HG03139 (cell line): ENCODE measurements around the gene CPED1.
"Not testable (repeated sequence)": the region's sequence is repeated elsewhere in the genome, so short reads cannot be mapped to it uniquely, and the experiment has no call there.

Experiments used
- ATAC-seq: cut with Tn5 transposase; IDR thresholded peaks from one replicate; pipeline ENCODE4 v1.9.1; 2021; ENCODE audit not compliant: unreplicated experiment

CPED1 gene

GRCh38 chr7:121212036-121212435 lies 223.5 kb downstream of the CPED1 start:
- ATAC-seq = no peak

GRCh38 chr7:121214657-121215056 lies 226.1 kb downstream of the CPED1 start:
- ATAC-seq = no peak

- no peak for ATAC-seq
These were observed 230.5 kb downstream of the CPED1 start for GRCh38 chr7:121219026-121219425.

- ATAC-seq = not testable (repeated sequence)
These were observed 232.6 kb downstream of the CPED1 start for GRCh38 chr7:121221108-121221507.

- ATAC-seq = no peak
These were observed 240.3 kb downstream of the CPED1 start for GRCh38 chr7:121228779-121229178.

- no peak for ATAC-seq
These were observed 246.7 kb downstream of the CPED1 start for GRCh38 chr7:121235201-121235600.

GRCh38 chr7:121237601-121238000 lies 249.1 kb downstream of the CPED1 start:
- no peak for ATAC-seq

GRCh38 chr7:121244120-121244870 lies 255.8 kb downstream of the CPED1 start:
- no peak for ATAC-seq

- ATAC-seq = not testable (repeated sequence)
These were observed 262.9 kb downstream of the CPED1 start for GRCh38 chr7:121251367-121251766.

- ATAC-seq = not testable (repeated sequence)
These were observed 264.2 kb downstream of the CPED1 start for GRCh38 chr7:121252523-121253235.

GRCh38 chr7:121259826-121260225 lies 271.3 kb downstream of the CPED1 start:
- no peak for ATAC-seq

- ATAC-seq = no peak
These were observed 272.8 kb downstream of the CPED1 start for GRCh38 chr7:121261207-121261884.

- ATAC-seq = no peak
These were observed 273.7 kb downstream of the CPED1 start for GRCh38 chr7:121262221-121262620.

GRCh38 chr7:121262969-121263368 lies 274.5 kb downstream of the CPED1 start:
- no peak for ATAC-seq

GRCh38 chr7:121266307-121266894 lies 277.9 kb downstream of the CPED1 start:
- no peak for ATAC-seq

GRCh38 chr7:121267612-121268011 lies 279.1 kb downstream of the CPED1 start:
- ATAC-seq = no peak

- no peak for ATAC-seq
These were observed 281.3 kb downstream of the CPED1 start for GRCh38 chr7:121269798-121270197.

- no peak for ATAC-seq
These were observed 282.6 kb downstream of the CPED1 start for GRCh38 chr7:121271098-121271497.

GRCh38 chr7:121271916-121272315 lies 283.4 kb downstream of the CPED1 start:
- ATAC-seq = no peak

- ATAC-seq = no peak
These were observed 284.2 kb downstream of the CPED1 start for GRCh38 chr7:121272676-121273075.

- ATAC-seq = no peak
These were observed 285.1 kb downstream of the CPED1 start for GRCh38 chr7:121273467-121274167.
